LoVo (cell line): ENCODE data around the gene RFPL4A.

ENCODE experiments used
- DNase-seq: peaks from one replicate; pipeline ENCODE4 v3.0.0-alpha.2; 2016; ENCODE audit warnings: low spot score

The RFPL4A gene

DNA sequence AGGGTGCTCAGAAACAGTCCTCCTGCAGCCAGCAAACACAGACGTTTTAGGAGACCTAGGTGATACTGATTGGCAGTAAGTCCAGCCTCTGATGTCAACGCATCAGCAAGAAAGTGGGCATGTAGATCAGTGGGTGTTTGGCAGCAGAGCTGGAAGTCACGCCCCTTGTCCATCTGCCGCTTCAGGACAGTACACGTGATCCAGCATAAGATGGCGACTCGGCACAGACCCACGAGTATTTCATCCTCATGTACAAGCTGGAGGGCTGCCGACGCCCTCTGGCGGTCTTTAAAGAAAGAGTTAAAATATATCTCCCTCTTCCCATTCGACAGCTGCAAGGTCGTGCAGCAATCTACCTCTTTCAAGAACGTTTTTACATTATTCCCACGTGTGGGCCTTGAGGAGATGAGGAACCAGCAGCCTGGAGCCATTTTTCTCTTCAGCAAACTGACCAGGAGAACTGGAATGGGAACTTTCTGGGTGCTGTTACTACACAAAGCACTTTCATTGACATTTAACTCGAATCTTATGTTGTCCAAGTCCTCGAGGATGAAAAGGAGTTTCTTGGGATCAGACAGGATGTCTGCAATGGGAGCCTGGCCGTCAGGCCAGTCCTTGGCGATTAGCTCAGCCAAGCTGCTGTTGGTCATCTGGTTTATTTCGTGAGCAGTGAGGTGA is 50.6 kb downstream of the RFPL4A start:
- DNase-seq = peak; percentile 46

DNA sequence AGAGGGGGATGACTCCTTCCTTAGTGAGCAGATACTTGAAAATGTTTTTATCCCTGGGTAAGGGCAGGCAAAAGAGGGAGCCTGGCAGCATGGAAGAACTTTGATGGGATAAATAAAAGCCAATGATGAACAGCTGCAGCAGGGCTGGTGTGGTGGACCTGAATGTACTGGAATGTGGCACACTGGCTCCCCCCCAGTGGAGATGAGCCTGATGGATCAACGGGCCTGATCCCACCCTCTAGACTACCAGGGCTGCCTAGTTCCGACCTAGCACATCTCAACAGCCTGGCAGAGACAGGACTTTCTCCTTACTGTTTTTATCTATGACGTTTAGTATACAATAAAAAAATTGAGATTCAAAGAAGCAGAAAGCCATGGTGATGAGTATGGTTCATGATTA is 52.4 kb downstream of the RFPL4A start:
- DNase-seq = no peak

GRCh38 chr19:55812449-55812848 is 53.6 kb downstream of the RFPL4A start:
- DNase-seq = no peak
